ENCODE measurements around the gene SLC26A3. TPM values are rescaled to one million over a fixed set of nuclear protein-coding genes. Genes with fewer than 3 reads are reported as not detected.

Gene SLC26A3
- total RNA-seq, 1 donor from 2014 or later = not detected

DNA sequence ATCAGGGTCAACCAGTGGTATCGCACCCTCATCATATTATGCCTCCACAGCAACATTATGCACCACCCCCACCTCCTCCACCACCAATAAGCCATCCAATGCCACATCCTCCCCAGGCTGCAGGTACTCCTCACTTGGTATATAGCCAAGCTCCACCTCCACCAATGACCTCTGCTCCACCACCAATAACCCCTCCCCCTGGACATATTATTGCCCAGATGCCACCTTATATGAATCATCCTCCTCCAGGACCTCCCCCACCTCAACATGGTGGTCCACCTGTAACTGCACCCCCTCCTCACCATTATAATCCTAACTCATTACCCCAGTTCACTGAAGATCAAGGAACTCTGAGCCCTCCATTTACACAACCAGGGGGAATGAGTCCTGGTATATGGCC is 44.4 kb downstream of the SLC26A3 start:
- TF ChIP-seq EZH2phosphoT487 (IDR thresholded peaks at IDR 0.05) (no peak), CTCF (IDR thresholded peaks at IDR 0.05) (no peak), EZH2 (IDR thresholded peaks at IDR 0.05) (no peak)
- H3K9me3 Mint-ChIP-seq = no peaks in the 10 kb centered on the region
- H3K4me3 Mint-ChIP-seq = no peak overlapping the region
- peaks cover 21% of the 10 kb centered on the region for H3K36me3 Mint-ChIP-seq
- H3K27me3 Mint-ChIP-seq (ENCODE audit: insufficient read depth, low read depth) = peaks cover 2% of the 10 kb centered on the region
- Histone ChIP-seq H3K79me2 (ENCODE audit: low read depth) (no peaks in the 10 kb centered on the region), H3K36me3 (peaks cover 16% of the 10 kb centered on the region), H2AFZ (replicated peaks) (no peak overlapping the region), H3K4me2 (no peak overlapping the region), H4K20me1 (ENCODE audit: low read depth) (no peaks in the 10 kb centered on the region), H3K27ac (no peak overlapping the region), H3K9ac (no peak overlapping the region), H3K4me3 (no peak overlapping the region), H3K4me1 (no peaks in the 10 kb centered on the region), H3K9me3 (ENCODE audit: low read depth) (no peaks in the 10 kb centered on the region), H3K27me3 (no peaks in the 10 kb centered on the region), H3F3A (ENCODE audit: low read depth) (no peaks in the 10 kb centered on the region)
- H3K4me1 Mint-ChIP-seq = no peaks in the 10 kb centered on the region
- H3K27ac Mint-ChIP-seq = no peak overlapping the region
- no peak for DNase-seq (ENCODE audit: low spot score)

DNA sequence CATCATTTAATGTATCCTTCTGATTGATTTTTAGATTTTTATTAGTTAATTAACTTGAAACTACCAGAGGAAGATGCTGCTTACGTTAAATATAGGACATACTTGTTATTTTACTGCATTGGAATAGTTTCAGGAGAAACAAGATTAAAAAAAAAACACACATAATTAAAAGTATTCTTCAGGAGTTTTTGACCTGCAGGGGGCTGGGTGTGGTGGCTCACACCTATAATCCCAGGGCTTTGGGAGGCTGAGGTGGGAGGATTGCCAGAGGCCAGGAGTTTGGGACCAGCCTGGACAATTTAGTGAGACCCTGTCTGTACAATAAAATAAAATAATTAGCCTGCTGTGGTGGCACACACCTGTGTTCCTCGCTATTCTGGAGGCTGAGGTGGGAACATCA is 48.4 kb downstream of the SLC26A3 start:
- Mint-ChIP-seq H3K9me3 (no peaks in the 10 kb centered on the region), H3K4me1 (peaks cover 7% of the 10 kb centered on the region), H3K27me3 (ENCODE audit: insufficient read depth, low read depth) (no peaks in the 10 kb centered on the region), H3K36me3 (peaks cover 27% of the 10 kb centered on the region), H3K27ac (no peak overlapping the region), H3K4me3 (no peak overlapping the region)
- Histone ChIP-seq H3K79me2 (ENCODE audit: low read depth) (peaks cover 21% of the 10 kb centered on the region), H3K36me3 (peaks cover 26% of the 10 kb centered on the region), H3K27ac (no peak overlapping the region), H3K4me2 (no peak overlapping the region), H2AFZ (replicated peaks) (no peak overlapping the region), H4K20me1 (ENCODE audit: low read depth) (peaks cover 4% of the 10 kb centered on the region), H3K9ac (no peak overlapping the region), H3K4me3 (no peak overlapping the region), H3F3A (ENCODE audit: low read depth) (no peaks in the 10 kb centered on the region), H3K27me3 (no peaks in the 10 kb centered on the region), H3K9me3 (ENCODE audit: low read depth) (no peaks in the 10 kb centered on the region), H3K4me1 (no peaks in the 10 kb centered on the region)
- no peak for TF ChIP-seq EZH2 (IDR thresholded peaks at IDR 0.05)
- no peak for TF ChIP-seq CTCF (IDR thresholded peaks at IDR 0.05)
- no peak for TF ChIP-seq EZH2phosphoT487 (IDR thresholded peaks at IDR 0.05)
- no peak for DNase-seq (ENCODE audit: low spot score)

- no peak overlapping the region for H2AFZ ChIP-seq (replicated peaks)
- H3K9me3 ChIP-seq (ENCODE audit: low read depth) = no peaks in the 10 kb centered on the region
- peaks cover 7% of the 10 kb centered on the region for H3K4me1 Mint-ChIP-seq
- no peak for DNase-seq (ENCODE audit: low spot score)
- TF ChIP-seq CTCF (IDR thresholded peaks at IDR 0.05) (no peak), EZH2phosphoT487 (IDR thresholded peaks at IDR 0.05) (no peak), EZH2 (IDR thresholded peaks at IDR 0.05) (no peak)
- H3K9me3 Mint-ChIP-seq = no peaks in the 10 kb centered on the region
- H3K27me3 ChIP-seq = no peaks in the 10 kb centered on the region
- peaks cover 30% of the 10 kb centered on the region for H4K20me1 ChIP-seq (ENCODE audit: low read depth)
- no peaks in the 10 kb centered on the region for H3K27me3 Mint-ChIP-seq (ENCODE audit: insufficient read depth, low read depth)
- H3K27ac Mint-ChIP-seq = no peak overlapping the region
- H3F3A ChIP-seq (ENCODE audit: low read depth) = no peaks in the 10 kb centered on the region
- no peak overlapping the region for H3K9ac ChIP-seq
- H3K36me3 Mint-ChIP-seq = peaks cover 13% of the 10 kb centered on the region
- H3K36me3 ChIP-seq = peaks cover 35% of the 10 kb centered on the region
- no peaks in the 10 kb centered on the region for H3K4me1 ChIP-seq
- H3K27ac ChIP-seq = no peak overlapping the region
- no peak overlapping the region for H3K4me3 ChIP-seq
- no peak overlapping the region for H3K4me3 Mint-ChIP-seq
- H3K79me2 ChIP-seq (ENCODE audit: low read depth) = peaks cover 57% of the 10 kb centered on the region
- H3K4me2 ChIP-seq = no peak overlapping the region
These were observed 51.9 kb downstream of the SLC26A3 start for GRCh38 chr7:107751113-107751512.
